Stomach (tissue), 9 donors: Measurements from ENCODE around the gene B4GALT5. TPM values are rescaled to one million over a fixed set of nuclear protein-coding genes. Genes with fewer than 3 reads are reported as not detected.

Source experiments
- DNase-seq, 2 donors: peaks; one replicate each; pipeline versions ENCODE4 v3.0.0 to v3.0.0-alpha.2; 2013 to 2019
- H3K27ac ChIP-seq, 5 donors: fragments of 200-600 bp in 4 of 5; sonication (generic) in 4 of 5; one replicate each; pipeline ENCODE4 v1.5.1; 2013 to 2019; ENCODE audit warnings: mild to moderate bottlenecking in 1 of 5, moderate library complexity in 1 of 5
- H3K27me3 ChIP-seq, 3 donors: fragments of 200-600 bp; sonication (generic); one replicate each; pipeline ENCODE4 v1.5.1; 2017 to 2019; ENCODE audit warnings: mixed run types in 1 of 3
- H3K36me3 ChIP-seq, 4 donors: fragments of 200-600 bp; sonication (generic); 1 replicate in 3 of 4; 2 replicates in 1 of 4; pipeline ENCODE4 v1.5.1; 2016 to 2019
- H3K4me1 ChIP-seq, 4 donors: fragments of 200-600 bp; sonication (generic); one replicate each; pipeline ENCODE4 v1.5.1; 2016 to 2019
- H3K4me3 ChIP-seq, 4 donors: fragments of 200-600 bp; sonication (generic) in 3 of 4; one replicate each; pipeline ENCODE4 v1.5.1; 2016 to 2019; ENCODE audit warnings: mild to moderate bottlenecking in 1 of 4
- H3K9me3 ChIP-seq, 4 donors: fragments of 200-600 bp; sonication (generic); one replicate each; pipeline ENCODE4 v1.5.1; 2016 to 2019
- EP300 ChIP-seq: sonication (generic); formaldehyde crosslinking; IDR thresholded peaks from one replicate; pipeline ENCODE4 v1.6.1; 2017; ENCODE audit warnings: antibody characterized with exemption
- POLR2A ChIP-seq, 4 donors: fragments of 450-650 bp; IDR thresholded peaks; one replicate each; pipeline ENCODE4 v1.6.1; 2016; ENCODE audit warnings: antibody characterized with exemption in 4 of 4, control low read depth in 2 of 4, mild to moderate bottlenecking in 1 of 4, moderate library complexity in 1 of 4
- POLR2AphosphoS5 ChIP-seq, 3 donors: sonication (generic); formaldehyde crosslinking; IDR thresholded peaks; one replicate each; pipeline ENCODE4 v1.6.1; 2016; ENCODE audit warnings: antibody characterized with exemption in 3 of 3
- WGBS, 5 donors: extraction: QIAGEN DNeasy Blood & Tissue Kit in 3 of 5; methylation state at CpG; one replicate each; pipeline versions ENCODE4 v1.1.5 to v1.1.7; 2013 to 2018; 5-methylcytosine and 5-hydroxymethylcytosine counted together
- intact Hi-C: fragments of 100-400 bp; cut with DNase I; formaldehyde crosslinking; loops from one replicate; pipeline ENCODE4 v1.15.1; 2023; ENCODE audit warnings: low total_unique reads
- polyA plus RNA-seq, 3 donors: library from polyadenylated mRNA; stranded (reverse); fragments of 200-250 nt; gene quantifications; one replicate each; pipeline ENCODE4 v1.2.3, GENCODE V29; 2013
- total RNA-seq, 5 donors: library from RNA; depleted of rRNA; stranded (reverse); fragments of >200 nt; gene quantifications; one replicate each; pipeline versions ENCODE4 v1.1.0 to v1.2.3, GENCODE V29; 2014 to 2016
- TF ChIP-seq, protein P1 (sequence below), 7 experiments: fragments of 450-650 bp in 4 of 7; fragments of 200-600 bp in 3 of 7; sonication (generic) in 3 of 7; IDR thresholded peaks; one replicate each; pipeline ENCODE4 v1.5.1; 2016 to 2019; ENCODE audit warnings: antibody characterized with exemption in 7 of 7, control low read depth in 2 of 7, mild to moderate bottlenecking in 1 of 7
- donor health status: healthy with polysubstance abuse.
- donor health status: Bipolar disorder and iron deficiency.
- donor health status: healthy.

Gene B4GALT5
- total and polyA plus RNA-seq, 8 donors: 7.5 to 40.0 (median 21.5) TPM

- WGBS, 5 donors: 58 to 73% (median 65%) methylated on average over 2 of the region's 2 CpGs
- H3K27me3 ChIP-seq: no peaks in the 10 kb centered on the region
Measured at GRCh38 chr20:49737260-49737659, 23.6 kb upstream of the B4GALT5 start.

GRCh38 chr20:49729780-49730179, 16.1 kb upstream of the B4GALT5 start:
- H3K36me3 ChIP-seq: no peaks in the 10 kb centered on the region
- H3K4me3 ChIP-seq: no peak overlapping the region
- no peak overlapping the region for H3K27ac ChIP-seq
- H3K9me3 ChIP-seq: no peaks in the 10 kb centered on the region
- WGBS, 5 donors: 87 to 95% (median 90%) methylated on average over 3 of the region's 3 CpGs
- intact Hi-C loops: no loop called here
- no peaks in the 10 kb centered on the region for H3K27me3 ChIP-seq
- DNase-seq: no peak
- TF ChIP-seq POLR2AphosphoS5 (IDR thresholded peaks at IDR 0.05): no peak
- no peak for TF ChIP-seq POLR2A (IDR thresholded peaks at IDR 0.05)
- TF ChIP-seq, protein P1, sequence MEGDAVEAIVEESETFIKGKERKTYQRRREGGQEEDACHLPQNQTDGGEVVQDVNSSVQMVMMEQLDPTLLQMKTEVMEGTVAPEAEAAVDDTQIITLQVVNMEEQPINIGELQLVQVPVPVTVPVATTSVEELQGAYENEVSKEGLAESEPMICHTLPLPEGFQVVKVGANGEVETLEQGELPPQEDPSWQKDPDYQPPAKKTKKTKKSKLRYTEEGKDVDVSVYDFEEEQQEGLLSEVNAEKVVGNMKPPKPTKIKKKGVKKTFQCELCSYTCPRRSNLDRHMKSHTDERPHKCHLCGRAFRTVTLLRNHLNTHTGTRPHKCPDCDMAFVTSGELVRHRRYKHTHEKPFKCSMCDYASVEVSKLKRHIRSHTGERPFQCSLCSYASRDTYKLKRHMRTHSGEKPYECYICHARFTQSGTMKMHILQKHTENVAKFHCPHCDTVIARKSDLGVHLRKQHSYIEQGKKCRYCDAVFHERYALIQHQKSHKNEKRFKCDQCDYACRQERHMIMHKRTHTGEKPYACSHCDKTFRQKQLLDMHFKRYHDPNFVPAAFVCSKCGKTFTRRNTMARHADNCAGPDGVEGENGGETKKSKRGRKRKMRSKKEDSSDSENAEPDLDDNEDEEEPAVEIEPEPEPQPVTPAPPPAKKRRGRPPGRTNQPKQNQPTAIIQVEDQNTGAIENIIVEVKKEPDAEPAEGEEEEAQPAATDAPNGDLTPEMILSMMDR (IDR thresholded peaks at IDR 0.05): no peak
- TF ChIP-seq EP300: no peak
- peaks cover 0 to 6% (median 0%) of the 10 kb centered on the region in 4 donors for H3K4me1 ChIP-seq

More at GRCh38 chr20:49737260-49737659, 23.6 kb upstream of the B4GALT5 start:
- no peaks in the 10 kb centered on the region for H3K36me3 ChIP-seq
- intact Hi-C loops: no loop called here
- no peaks in the 10 kb centered on the region for H3K4me1 ChIP-seq
- H3K27ac ChIP-seq: no peak overlapping the region
- no peaks in the 10 kb centered on the region for H3K9me3 ChIP-seq
- no peak for TF ChIP-seq EP300
- TF ChIP-seq POLR2A (IDR thresholded peaks at IDR 0.05): no peak
- TF ChIP-seq POLR2AphosphoS5 (IDR thresholded peaks at IDR 0.05): no peak
- H3K4me3 ChIP-seq: no peak overlapping the region
- DNase-seq: no peak

DNA sequence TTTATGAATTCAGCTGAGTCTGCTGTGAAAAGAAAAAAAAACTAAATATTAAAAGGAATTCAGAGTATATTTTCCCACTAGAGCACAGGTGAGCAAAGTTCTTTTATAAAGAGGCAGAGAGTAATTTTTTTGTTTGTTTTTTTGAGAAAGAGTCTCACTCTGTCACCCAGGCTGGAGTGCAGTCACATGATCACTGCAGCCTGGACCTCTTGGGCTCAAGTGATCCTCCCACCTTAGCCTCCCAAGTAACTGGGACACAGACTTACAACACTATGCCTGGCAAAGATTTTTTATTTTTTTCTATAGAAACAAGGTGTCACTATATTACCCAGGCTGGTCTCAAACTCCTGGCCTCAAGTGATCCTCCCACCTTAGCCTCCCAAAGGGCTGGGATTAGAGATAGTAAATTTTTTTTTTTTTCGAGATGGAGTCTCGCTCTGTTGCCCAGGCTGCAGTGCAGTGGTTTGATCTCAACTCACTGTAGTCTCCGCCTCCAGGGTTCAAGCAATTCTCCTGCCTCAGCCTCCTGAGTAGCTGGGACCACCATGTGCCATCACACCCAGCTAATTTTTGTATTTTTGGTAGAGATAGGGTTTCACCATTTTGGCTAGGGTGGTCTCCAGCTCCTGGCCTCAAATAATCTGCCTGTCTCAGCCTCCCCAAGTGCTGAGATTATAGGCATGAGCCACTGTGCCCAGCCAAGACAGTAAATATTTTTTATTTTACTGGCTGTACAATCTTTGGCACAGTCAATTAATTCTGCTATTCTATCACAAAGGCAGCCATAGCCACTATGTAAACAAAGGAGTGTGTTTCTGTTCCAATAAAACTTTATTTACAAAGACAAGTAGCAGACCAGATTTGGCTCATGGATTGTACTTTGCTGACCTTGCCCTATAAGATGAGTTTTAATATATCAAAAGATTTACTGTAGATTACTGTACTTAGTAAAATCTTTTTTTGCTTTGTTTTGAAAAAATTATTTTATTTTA, 14.5 kb upstream of the B4GALT5 start:
- WGBS, 5 donors: 95 to 99% (median 96%) methylated on average over 3 of the region's 3 CpGs
- intact Hi-C loops: no loop called here
- H3K27ac ChIP-seq: peak overlapping the region in 1 of 5 donors; percentile 43
- TF ChIP-seq POLR2AphosphoS5 (IDR thresholded peaks at IDR 0.05) (no peak), EP300 (no peak), POLR2A (IDR thresholded peaks at IDR 0.05) (no peak)
- TF ChIP-seq, protein P1 (IDR thresholded peaks at IDR 0.05): no peak
- no peaks in the 10 kb centered on the region for H3K9me3 ChIP-seq
- H3K36me3 ChIP-seq: no peaks in the 10 kb centered on the region
- no peak for DNase-seq
- H3K4me3 ChIP-seq: no peak overlapping the region
- H3K27me3 ChIP-seq: no peaks in the 10 kb centered on the region
- H3K4me1 ChIP-seq: peaks cover 0 to 6% (median 0%) of the 10 kb centered on the region in 4 donors

GRCh38 chr20:49727478-49727877, 13.8 kb upstream of the B4GALT5 start:
- Histone ChIP-seq H3K4me1 (peaks cover 0 to 6% (median 0%) of the 10 kb centered on the region in 4 donors), H3K9me3 (no peaks in the 10 kb centered on the region), H3K4me3 (no peak overlapping the region), H3K27me3 (no peaks in the 10 kb centered on the region), H3K27ac (peak overlapping the region in 1 of 5 donors; percentile 43), H3K36me3 (no peaks in the 10 kb centered on the region)
- WGBS, 5 donors: 64 to 94% (median 74%) methylated on average over 4 of the region's 4 CpGs
- TF ChIP-seq POLR2AphosphoS5 (IDR thresholded peaks at IDR 0.05) (no peak), POLR2A (IDR thresholded peaks at IDR 0.05) (no peak), EP300 (no peak)
- TF ChIP-seq, protein P1 (IDR thresholded peaks at IDR 0.05): no peak
- no peak for DNase-seq
- intact Hi-C loops: no loop called here
